ENCODE data around the gene PKMYT1. TPM values are rescaled to one million over a fixed set of nuclear protein-coding genes. Genes with fewer than 3 reads are reported as not detected.

PKMYT1 gene
- total RNA-seq, 6 experiments from 2014 or later = 0.68 to 6.5 (median 1.7) TPM

GRCh38 chr16:2925951-2926649, 54.1 kb downstream of the PKMYT1 start:
- ATAC-seq (no peak), DNase-seq (no peak)
- 76% methylated on average over 7 of the region's 9 CpGs for WGBS (ENCODE audit: insufficient coverage, low coverage, low lambda C conversion rate, missing lambda C conversion rate)
- TF ChIP-seq POLR2A (IDR thresholded peaks at IDR 0.05) (no peak), CTCF (IDR thresholded peaks at IDR 0.05) (no peak)
- Histone ChIP-seq H3K36me3 (peaks cover 0 to 14% (median 2%) of the 10 kb centered on the region in 4 donors), H3K27me3 (no peaks in the 10 kb centered on the region), H3K27ac (no peak overlapping the region), H3K4me1 (peaks cover 0 to 7% (median 0%) of the 10 kb centered on the region in 4 donors), H3K4me3 (no peak overlapping the region), H3K9me3 (no peaks in the 10 kb centered on the region)
- intact Hi-C loops (cut with DNase I) = no loop called here

- H3K27ac ChIP-seq = no peak overlapping the region
- no peak for TF ChIP-seq POLR2A (IDR thresholded peaks at IDR 0.05)
- no peak for TF ChIP-seq CTCF (IDR thresholded peaks at IDR 0.05)
- WGBS (ENCODE audit: insufficient coverage, low coverage, low lambda C conversion rate, missing lambda C conversion rate) = 90% methylated on average over 4 of the region's 42 CpGs
- no peaks in the 10 kb centered on the region for H3K27me3 ChIP-seq
- H3K36me3 ChIP-seq = peaks cover 0 to 6% (median 0%) of the 10 kb centered on the region in 4 donors
- intact Hi-C loops (cut with DNase I) = no loop called here
- H3K9me3 ChIP-seq = no peaks in the 10 kb centered on the region
- H3K4me3 ChIP-seq = no peak overlapping the region
- peaks cover 0 to 7% (median 0%) of the 10 kb centered on the region in 4 donors for H3K4me1 ChIP-seq
- DNase-seq (no peak), ATAC-seq (no peak)
Measured at GRCh38 chr16:2924901-2925755, 55.1 kb downstream of the PKMYT1 start.

DNA sequence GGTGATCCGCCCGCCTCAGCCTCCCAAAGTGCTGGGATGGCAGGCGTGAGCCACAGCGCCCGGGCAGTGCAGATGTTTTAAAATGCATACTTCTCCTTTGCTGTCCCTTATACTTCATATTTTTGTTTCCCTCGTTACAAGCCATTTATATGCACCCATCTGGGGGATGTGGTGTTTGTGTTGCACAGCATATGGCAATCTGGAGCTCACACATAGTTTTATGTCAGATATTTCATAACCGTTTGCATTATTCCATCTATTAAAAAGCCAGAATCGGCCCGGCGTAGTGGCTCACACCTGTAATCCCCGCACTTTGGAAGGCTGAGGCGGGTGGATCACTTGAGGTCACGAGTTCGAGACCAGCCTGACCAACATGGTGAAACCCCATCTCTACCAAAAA, 56.8 kb downstream of the PKMYT1 start:
- Histone ChIP-seq H3K27me3 (no peaks in the 10 kb centered on the region), H3K4me1 (peaks cover 0 to 7% (median 0%) of the 10 kb centered on the region in 4 donors), H3K27ac (no peak overlapping the region), H3K36me3 (no peaks in the 10 kb centered on the region), H3K4me3 (no peak overlapping the region), H3K9me3 (no peaks in the 10 kb centered on the region)
- ATAC-seq = no peak
- TF ChIP-seq CTCF (IDR thresholded peaks at IDR 0.05) (no peak), POLR2A (IDR thresholded peaks at IDR 0.05) (no peak)
- no peak for DNase-seq
- WGBS (ENCODE audit: insufficient coverage, low coverage, low lambda C conversion rate, missing lambda C conversion rate) = 91% methylated on average over 12 of the region's 14 CpGs
- intact Hi-C loops (cut with DNase I) = no loop called here

Small RNAs within 50 kb of the gene (small RNA-seq; reads per million reads assigned to genes)
- 0 reads per million in 2 experiments for gene LINC00514

Other genes with a start within 250 kb of the PKMYT1 start
- 100 to 1,000 TPM; 111 to 419 (median 289) TPM for gene SRRM2, start 227.8 kb downstream of the PKMYT1 start, total RNA-seq
- gene ELOB, start 203.2 kb downstream of the PKMYT1 start, total RNA-seq = 100 to 1,000 TPM in 5 of 6 experiments, 10 to 100 TPM in 1; 97.5 to 521 (median 122) TPM
- gene PRSS33, start 192.9 kb downstream of the PKMYT1 start, total RNA-seq = not detected
- not detected for gene PRSS41, start 182.0 kb downstream of the PKMYT1 start, total RNA-seq
- gene PRSS21, start 163.2 kb downstream of the PKMYT1 start, total RNA-seq = not detected
- gene ZG16B, start 150.1 kb downstream of the PKMYT1 start, total RNA-seq = 1 to 10 TPM in 1 of 6 experiments, under 1 TPM in 3, not detected in 2; 0.24 to 1.6 (median 0.50) TPM
- 1 to 10 TPM in 2 of 6 experiments, under 1 TPM in 3, not detected in 1; 0.18 to 2.1 (median 0.84) TPM for gene PRSS22, start 122.3 kb downstream of the PKMYT1 start, total RNA-seq
- 10 to 100 TPM in 2 of 6 experiments, 1 to 10 TPM in 4; 3.6 to 18.9 (median 5.6) TPM for gene FLYWCH2, start 97.2 kb downstream of the PKMYT1 start, total RNA-seq
- 10 to 100 TPM in 5 of 6 experiments, 1 to 10 TPM in 1; 9.3 to 19.8 (median 15.1) TPM for gene FLYWCH1, start 68.5 kb downstream of the PKMYT1 start, total RNA-seq
- gene KREMEN2, start 16.2 kb downstream of the PKMYT1 start, total RNA-seq = not detected
- gene PAQR4, start 11.1 kb downstream of the PKMYT1 start, total RNA-seq = 1 to 10 TPM in 4 of 6 experiments, under 1 TPM in 2; 0.93 to 6.1 (median 3.3) TPM
- gene CLDN9, start 32.5 kb upstream of the PKMYT1 start, total RNA-seq = 1 to 10 TPM in 2 of 6 experiments, under 1 TPM in 4; 0.25 to 1.7 (median 0.92) TPM
- gene CLDN6, start 37.7 kb upstream of the PKMYT1 start, total RNA-seq = 1 to 10 TPM in 1 of 6 experiments, not detected in 5; 2.9 TPM
- gene TNFRSF12A, start 39.9 kb upstream of the PKMYT1 start, total RNA-seq = 100 to 1,000 TPM in 3 of 6 experiments, 10 to 100 TPM in 1, 1 to 10 TPM in 2; 5.2 to 284 (median 69.4) TPM
- 10 to 100 TPM in 5 of 6 experiments, 1 to 10 TPM in 1; 9.7 to 14.6 (median 12.1) TPM for gene HCFC1R1, start 43.5 kb upstream of the PKMYT1 start, total RNA-seq
- gene THOC6, start 43.6 kb upstream of the PKMYT1 start, total RNA-seq = 10 to 100 TPM in 2 of 6 experiments, 1 to 10 TPM in 4; 7.7 to 15.7 (median 9.7) TPM
- under 1 TPM in 5 of 6 experiments, not detected in 1; 0.11 to 0.58 (median 0.48) TPM for gene BICDL2, start 56.5 kb upstream of the PKMYT1 start, total RNA-seq
- gene MMP25, start 66.1 kb upstream of the PKMYT1 start, total RNA-seq = 1 to 10 TPM; 1.3 to 2.0 (median 1.6) TPM
- 1,000 to 10,000 TPM in 2 of 6 experiments, 100 to 1,000 TPM in 4; 204 to 1,268 (median 669) TPM for gene IL32, start 85.2 kb upstream of the PKMYT1 start, total RNA-seq
- not detected for gene ZSCAN10, start 118.8 kb upstream of the PKMYT1 start, total RNA-seq
- gene ZNF205, start 132.1 kb upstream of the PKMYT1 start, total RNA-seq = 1 to 10 TPM; 4.0 to 8.4 (median 5.4) TPM
- gene ZNF213, start 154.6 kb upstream of the PKMYT1 start, total RNA-seq = 1 to 10 TPM; 1.3 to 4.4 (median 1.7) TPM
- gene OR1F1, start 207.8 kb upstream of the PKMYT1 start, total RNA-seq = not detected

All from right lobe of liver (tissue), 6 donors.